GM13977 (cell line): ENCODE data around the gene PDE4B.

Source experiments
- DNase-seq: peaks from one replicate; pipeline ENCODE4 v3.0.0; 2012; ENCODE audit warnings: low spot score
- CTCF ChIP-seq: IDR thresholded peaks from 2 replicates; pipeline ENCODE4 v1.5.1; 2012; ENCODE audit warnings: mild to moderate bottlenecking, control low read depth; ENCODE audit not compliant: insufficient read depth; ENCODE audit errors: extremely low read depth, missing control alignments
- in situ Hi-C: fragments of 300-500 bp; cut with MboI; formaldehyde crosslinking; loops from one replicate; pipeline ENCODE4 v1.12.0; 2022; ENCODE audit warnings: low sequenced_read_pairs, low pct_unique_long_range_greater_than_20kb, mixed read lengths, inconsistent platforms; ENCODE audit not compliant: unreplicated experiment

Gene PDE4B

GRCh38 chr1:65792669-65793358 is at the start of gene PDE4B:
Gene PDE4B, plus strand, starts transcription at chr1:65792895.
- in situ Hi-C loops: no loop called here
- no peak for DNase-seq
- TF ChIP-seq CTCF: peak; percentile 0

GRCh38 chr1:65744731-65745130 is 48.0 kb upstream of the PDE4B start:
- DNase-seq: no peak
- in situ Hi-C loops: no loop called here
- no peak for TF ChIP-seq CTCF

- DNase-seq: no peak
- in situ Hi-C loops: no loop called here
- no peak for TF ChIP-seq CTCF
Observed at GRCh38 chr1:65751961-65752360, 40.7 kb upstream of the PDE4B start.

- in situ Hi-C loops: no loop called here
- DNase-seq: no peak
- no peak for TF ChIP-seq CTCF
Observed at GRCh38 chr1:65756616-65757015, 36.1 kb upstream of the PDE4B start.

GRCh38 chr1:65757531-65757930 is 35.2 kb upstream of the PDE4B start:
- no peak for TF ChIP-seq CTCF
- no peak for DNase-seq
- in situ Hi-C loops: no loop called here

- DNase-seq: no peak
- in situ Hi-C loops: no loop called here
- no peak for TF ChIP-seq CTCF
Observed at GRCh38 chr1:65758128-65758527, 34.6 kb upstream of the PDE4B start.
